Breast epithelium (tissue), 3 donors: ENCODE measurements around the gene SH3TC1.

Experiments used
- CTCF ChIP-seq, 3 donors: fragments of 450-650 bp; IDR thresholded peaks; one replicate each; pipeline ENCODE4 v1.5.1; 2016 to 2017; ENCODE audit warnings: antibody characterized with exemption in 3 of 3, mild to moderate bottlenecking in 3 of 3, moderate library complexity in 3 of 3
- POLR2A ChIP-seq: fragments of 450-650 bp; IDR thresholded peaks from one replicate; pipeline ENCODE4 v1.6.1; 2016; ENCODE audit warnings: antibody characterized with exemption, mild to moderate bottlenecking, moderate library complexity

- TF ChIP-seq POLR2A (no peak), CTCF (IDR thresholded peaks at IDR 0.05) (no peak)
Measured at GRCh38 chr4:8160572-8160971, 38.5 kb upstream of the SH3TC1 start.
